HL-60 (cell line): ENCODE measurements around the gene SLIT2.

Source experiments
- CTCF ChIP-seq: IDR thresholded peaks from one replicate; pipeline ENCODE4 v1.5.1; 2011; ENCODE audit warnings: low read length, control low read depth, inconsistent platforms; ENCODE audit not compliant: insufficient read depth
- GABPA ChIP-seq: IDR thresholded peaks from 2 replicates; pipeline ENCODE4 v1.6.1; 2012; ENCODE audit warnings: low read depth
- POLR2AphosphoS5 ChIP-seq: IDR thresholded peaks from 2 replicates; pipeline ENCODE4 v1.6.1; 2012; ENCODE audit warnings: low read depth
- REST ChIP-seq: IDR thresholded peaks from 2 replicates; pipeline ENCODE4 v1.6.1; 2012; ENCODE audit warnings: low read depth; ENCODE audit not compliant: insufficient replicate concordance
- SPI1 ChIP-seq: IDR thresholded peaks from 2 replicates; pipeline ENCODE4 v1.6.1; 2012; ENCODE audit warnings: low read depth, mild to moderate bottlenecking, borderline replicate concordance

- peak; percentile 3 for TF ChIP-seq CTCF
- no peak for TF ChIP-seq POLR2AphosphoS5
- no peak for TF ChIP-seq GABPA
- no peak for TF ChIP-seq REST
- TF ChIP-seq SPI1 = no peak
These were observed 47.8 kb downstream of the SLIT2 start for GRCh38 chr4:20299515-20299914.
